H1 (cell line): ENCODE data around the gene DVL1. TPM values are rescaled to one million over a fixed set of nuclear protein-coding genes. Genes with fewer than 3 reads are reported as not detected.

Experiments used
- CHD1 ChIP-seq: IDR thresholded peaks from 2 replicates; pipeline ENCODE4 v1.6.1; 2012; ENCODE audit warnings: low read depth, low read length, improper control_type of control experiment
- E2F6 ChIP-seq: IDR thresholded peaks from 2 replicates; pipeline ENCODE4 v1.6.1; 2012; ENCODE audit warnings: inconsistent platforms
- HDAC6 ChIP-seq: IDR thresholded peaks from one replicate; pipeline ENCODE4 v1.7.1; 2012; ENCODE audit warnings: low read depth, mild to moderate bottlenecking, inconsistent platforms, low read length, moderate library complexity
- polyA plus RNA-seq, 7 experiments: library from polyadenylated mRNA; depleted of rRNA in 3 of 7; stranded (reverse) in 5 of 7; unstranded in 2 of 7; fragments of >200 nt in 5 of 7; fragments of 200-250 nt in 2 of 7; gene quantifications; 1 replicate in 5 of 7; 2 replicates in 1 of 7; 4 replicates in 1 of 7; pipeline versions ENCODE4 v1.2.1 to v1.2.3, GENCODE V29; 2011 to 2013; ENCODE audit warnings: missing spikeins in 2 of 7, mixed read lengths in 2 of 7
- total RNA-seq: library from RNA; stranded (reverse); fragmentation: NEBNext Ultra II Directional; extraction: Animal tissue kit (Norgen Biotek cat#: 25700); gene quantifications from 2 replicates; pipeline ENCODE4 v1.2.1, GENCODE V29; 2021

Gene DVL1
- total and polyA plus RNA-seq, 2 of the 8 experiments (the other 6 are each of a cell fraction or from before 2014, with no cell fraction given), result 39.4 to 58.9 TPM

GRCh38 chr1:1361233-1361981 lies 12.2 kb upstream of the DVL1 start (continued):
- TF ChIP-seq E2F6 (no peak), CHD1 (no peak), HDAC6 (no peak)
